BE2C (cell line): ENCODE results near the gene PUS10.
"Not testable (repeated sequence)": the region's sequence is repeated elsewhere in the genome, so short reads cannot be mapped to it uniquely, and the experiment has no call there.

Experiments
- DNase-seq: peaks from one replicate; pipeline ENCODE4 v3.0.0-alpha.2; 2020
- H3K27me3 ChIP-seq: fragments of 250-450 bp; sonication (Bioruptor Pico); 2 replicates; pipeline ENCODE4 v1.5.1; 2020; ENCODE audit warnings: mild to moderate bottlenecking
- H3K36me3 ChIP-seq: fragments of 250-450 bp; sonication (Bioruptor Pico); 2 replicates; pipeline ENCODE4 v1.5.1; 2020; ENCODE audit warnings: mild to moderate bottlenecking
- H3K4me1 ChIP-seq: fragments of 250-450 bp; sonication (Bioruptor Pico); 2 replicates; pipeline ENCODE4 v1.5.1; 2020
- H3K4me3 ChIP-seq: 2 replicates; pipeline ENCODE4 v1.5.1; 2011; ENCODE audit warnings: low read depth, low read length
- H3K9me3 ChIP-seq: fragments of 250-450 bp; sonication (Bioruptor Pico); 2 replicates; pipeline ENCODE4 v1.5.1; 2020
- CTCF ChIP-seq: IDR thresholded peaks from 2 replicates; pipeline ENCODE4 v1.5.1; 2012; ENCODE audit warnings: mild to moderate bottlenecking, low read depth, low read length

Gene PUS10

GRCh38 chr2:60938301-60938700 is 79.8 kb downstream of the PUS10 start:
- Histone ChIP-seq H3K4me3 (no peak overlapping the region), H3K36me3 (no peaks in the 10 kb centered on the region), H3K9me3 (no peaks in the 10 kb centered on the region), H3K27me3 (no peaks in the 10 kb centered on the region), H3K4me1 (no peaks in the 10 kb centered on the region)
- no peak for DNase-seq
- no peak for TF ChIP-seq CTCF

- H3K9me3 ChIP-seq: no peaks in the 10 kb centered on the region
- DNase-seq: no peak
- H3K4me1 ChIP-seq: no peaks in the 10 kb centered on the region
- H3K36me3 ChIP-seq: no peaks in the 10 kb centered on the region
- no peaks in the 10 kb centered on the region for H3K27me3 ChIP-seq
- no peak for TF ChIP-seq CTCF
- no peak overlapping the region for H3K4me3 ChIP-seq
Measured at GRCh38 chr2:60936757-60937156, 81.3 kb downstream of the PUS10 start.

GRCh38 chr2:60934165-60934722 is 83.8 kb downstream of the PUS10 start:
- Histone ChIP-seq H3K27me3 (no peaks in the 10 kb centered on the region), H3K36me3 (no peaks in the 10 kb centered on the region), H3K4me3 (no peak overlapping the region), H3K4me1 (no peaks in the 10 kb centered on the region), H3K9me3 (no peaks in the 10 kb centered on the region)
- no peak for TF ChIP-seq CTCF
- no peak for DNase-seq

GRCh38 chr2:60932954-60933353 is 85.1 kb downstream of the PUS10 start:
- H3K36me3 ChIP-seq: no peaks in the 10 kb centered on the region
- no peaks in the 10 kb centered on the region for H3K4me1 ChIP-seq
- TF ChIP-seq CTCF: no peak
- DNase-seq: no peak
- no peaks in the 10 kb centered on the region for H3K27me3 ChIP-seq
- no peaks in the 10 kb centered on the region for H3K9me3 ChIP-seq
- H3K4me3 ChIP-seq: no peak overlapping the region

GRCh38 chr2:60932061-60932460 is 86.0 kb downstream of the PUS10 start:
- DNase-seq, H3K36me3 ChIP-seq, H3K4me3 ChIP-seq, H3K27me3 ChIP-seq, H3K4me1 ChIP-seq, H3K9me3 ChIP-seq: not testable (repeated sequence)

GRCh38 chr2:60926741-60927552 is 91.1 kb downstream of the PUS10 start:
- no peaks in the 10 kb centered on the region for H3K27me3 ChIP-seq
- no peaks in the 10 kb centered on the region for H3K4me1 ChIP-seq
- no peaks in the 10 kb centered on the region for H3K36me3 ChIP-seq
- H3K9me3 ChIP-seq: no peaks in the 10 kb centered on the region
- H3K4me3 ChIP-seq: no peak overlapping the region
- DNase-seq: no peak
- no peak for TF ChIP-seq CTCF
